GM12878 (cell line): ENCODE measurements around the gene OR6M1. TPM values are rescaled to one million over a fixed set of nuclear protein-coding genes. Genes with fewer than 3 reads are reported as not detected.

Experiments
- BHLHE40 ChIP-seq, 2 experiments: fragments of 450-650 bp in 1 of 2; IDR thresholded peaks; 2 replicates each; pipeline ENCODE4 v1.6.1; 2011 to 2017; ENCODE audit warnings: low read depth in 2 of 2, borderline replicate concordance in 1 of 2, improper control_type of control experiment in 1 of 2, low read length in 1 of 2, mild to moderate bottlenecking in 1 of 2
- GABPA ChIP-seq: IDR thresholded peaks from 2 replicates; pipeline ENCODE4 v1.6.1; 2014; ENCODE audit warnings: antibody characterized with exemption, low read depth, mild to moderate bottlenecking, inconsistent platforms
- KLF5 ChIP-seq: fragments of 450-650 bp; IDR thresholded peaks from 2 replicates; pipeline ENCODE4 v1.6.1; 2014; ENCODE audit warnings: mild to moderate bottlenecking; ENCODE audit not compliant: partially characterized antibody
- MLLT1 ChIP-seq: fragments of 450-650 bp; IDR thresholded peaks from 2 replicates; pipeline ENCODE4 v1.6.1; 2016; ENCODE audit warnings: mild to moderate bottlenecking
- PRDM15 ChIP-seq: fragments of 450-650 bp; formaldehyde crosslinking; IDR thresholded peaks from 2 replicates; pipeline ENCODE4 v1.4.0; 2020; ENCODE audit warnings: mild to moderate bottlenecking, moderate library complexity
- RFX5 ChIP-seq: IDR thresholded peaks from 2 replicates; pipeline ENCODE4 v1.6.1; 2011; ENCODE audit warnings: low read depth, low read length, improper control_type of control experiment
- SMARCA5 ChIP-seq: fragments of 450-650 bp; IDR thresholded peaks from 2 replicates; pipeline ENCODE4 v1.6.1; 2017; ENCODE audit warnings: mild to moderate bottlenecking
- SUPT20H ChIP-seq: IDR thresholded peaks from 2 replicates; pipeline ENCODE4 v1.6.1; 2011; ENCODE audit warnings: low read depth, mild to moderate bottlenecking, low read length, moderate library complexity, borderline replicate concordance; ENCODE audit not compliant: control insufficient read depth
- ZBED1 ChIP-seq: IDR thresholded peaks from 2 replicates; pipeline ENCODE4 v1.6.1; 2016; ENCODE audit warnings: borderline replicate concordance
- ZNF687 ChIP-seq: fragments of 450-650 bp; IDR thresholded peaks from 2 replicates; pipeline ENCODE4 v1.6.1; 2017; ENCODE audit warnings: mild to moderate bottlenecking, moderate library complexity
- polyA plus RNA-seq, 11 experiments: library from polyadenylated mRNA; depleted of rRNA in 4 of 11; unstranded in 6 of 11; stranded (reverse) in 5 of 11; fragments of >200 nt; fragmentation: Nextera tagmentation in 4 of 11; fragmentation: Illumina TruSeq in 1 of 11; extraction: Ambion mirVana in 4 of 11; extraction: Trizol in 1 of 11; gene quantifications; 1 replicate in 1 of 11; 2 replicates in 10 of 11; pipeline versions ENCODE4 v1.2.1 to v1.2.3, GENCODE V29; 2011 to 2016; ENCODE audit warnings: inconsistent platforms in 2 of 11, missing spikeins in 2 of 11, low read depth in 1 of 11
- total RNA-seq, 4 experiments: library from RNA; depleted of rRNA in 3 of 4; stranded (reverse); fragments of >200 nt in 3 of 4; fragmentation: Illumina TruSeq in 1 of 4; extraction: Trizol in 1 of 4; gene quantifications; 2 replicates each; pipeline versions ENCODE4 v1.2.1 to v1.2.3, GENCODE V29; 2013 to 2021
- TF ChIP-seq, protein P1 (sequence below): IDR thresholded peaks from 2 replicates; pipeline ENCODE4 v1.6.1; 2011; ENCODE audit warnings: borderline replicate concordance, low read depth, mild to moderate bottlenecking, moderate library complexity, low read length; ENCODE audit not compliant: insufficient read depth, poor library complexity, severe bottlenecking
- TF ChIP-seq, protein P2 (sequence below): IDR thresholded peaks from 2 replicates; pipeline ENCODE4 v1.6.1; 2011; ENCODE audit warnings: low read depth, low read length, improper control_type of control experiment, borderline replicate concordance

Gene OR6M1
- total and polyA plus RNA-seq, 10 of the 15 experiments (the other 5 are each of a cell fraction or from before 2014, with no cell fraction given), result not detected

DNA sequence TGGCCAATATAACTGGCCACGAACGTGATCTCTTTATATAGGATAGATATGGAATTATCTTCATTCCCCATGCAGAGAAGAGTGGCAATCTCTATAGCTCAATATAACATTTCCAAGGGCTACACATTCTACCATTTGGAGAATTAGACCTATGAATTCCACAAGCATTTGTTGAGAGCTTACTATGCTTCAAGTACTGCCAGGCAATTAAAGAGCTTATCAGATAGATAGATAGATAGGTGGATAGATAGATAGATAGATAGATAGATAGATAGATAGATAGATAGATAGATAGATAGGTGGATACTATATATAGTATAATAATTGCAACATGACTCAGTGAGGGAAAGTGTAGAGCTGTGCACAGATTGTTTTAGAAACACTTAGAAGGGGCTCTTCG lies 50.3 kb downstream of the OR6M1 start (continued):
- TF ChIP-seq, protein P1, sequence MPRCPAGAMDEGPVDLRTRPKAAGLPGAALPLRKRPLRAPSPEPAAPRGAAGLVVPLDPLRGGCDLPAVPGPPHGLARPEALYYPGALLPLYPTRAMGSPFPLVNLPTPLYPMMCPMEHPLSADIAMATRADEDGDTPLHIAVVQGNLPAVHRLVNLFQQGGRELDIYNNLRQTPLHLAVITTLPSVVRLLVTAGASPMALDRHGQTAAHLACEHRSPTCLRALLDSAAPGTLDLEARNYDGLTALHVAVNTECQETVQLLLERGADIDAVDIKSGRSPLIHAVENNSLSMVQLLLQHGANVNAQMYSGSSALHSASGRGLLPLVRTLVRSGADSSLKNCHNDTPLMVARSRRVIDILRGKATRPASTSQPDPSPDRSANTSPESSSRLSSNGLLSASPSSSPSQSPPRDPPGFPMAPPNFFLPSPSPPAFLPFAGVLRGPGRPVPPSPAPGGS, result no peak
- TF ChIP-seq KLF5 (no peak), ZBED1 (no peak), PRDM15 (CRISPR knock-in tag) (no peak), SMARCA5 (no peak), MLLT1 (no peak), GABPA (no peak), ZNF687 (no peak), BHLHE40 (IDR thresholded peaks at IDR 0.05; ENCODE audit: borderline replicate concordance in 1 of 2, low read depth in 2 of 2, low read length in 1 of 2) (no peak), RFX5 (no peak), SUPT20H (no peak)
- TF ChIP-seq, protein P2, sequence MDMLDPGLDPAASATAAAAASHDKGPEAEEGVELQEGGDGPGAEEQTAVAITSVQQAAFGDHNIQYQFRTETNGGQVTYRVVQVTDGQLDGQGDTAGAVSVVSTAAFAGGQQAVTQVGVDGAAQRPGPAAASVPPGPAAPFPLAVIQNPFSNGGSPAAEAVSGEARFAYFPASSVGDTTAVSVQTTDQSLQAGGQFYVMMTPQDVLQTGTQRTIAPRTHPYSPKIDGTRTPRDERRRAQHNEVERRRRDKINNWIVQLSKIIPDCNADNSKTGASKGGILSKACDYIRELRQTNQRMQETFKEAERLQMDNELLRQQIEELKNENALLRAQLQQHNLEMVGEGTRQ, result no peak
